Endothelial cell of umbilical vein (primary cell): ENCODE measurements around the gene HIVEP3. TPM values are rescaled to one million over a fixed set of nuclear protein-coding genes. Genes with fewer than 3 reads are reported as not detected.

Experiments used
- BruUV-seq: library from RNA; stranded (reverse); fragments of 400-500 nt; replicated peaks from 2 replicates; lab custom pipeline; 2021; lab: Mats Ljungman, UMichigan
- CTCF ChIA-PET: fragments of 300-600, 350-600 bp; sonication (Branson Sonifier 250); formaldehyde crosslinking; loops from one replicate; lab custom pipeline; 2021; ENCODE audit warnings: antibody characterized with exemption, inconsistent platforms; lab: Charles Lee
- POLR2A ChIA-PET: fragments of 300-600, 350-600 bp; sonication (Branson Sonifier 250); formaldehyde crosslinking; loops from one replicate; lab custom pipeline; 2021; ENCODE audit warnings: antibody characterized with exemption, inconsistent platforms; lab: Charles Lee
- DNase-seq: peaks from one replicate; pipeline ENCODE4 v3.0.0-alpha.2; 2011; ENCODE audit warnings: low read depth, low spot score
- FAIRE-seq: peaks from 2 replicates; lab custom pipeline; 2011; peaks lifted over from hg19 to GRCh38; lab: Jason Lieb, UNC
- H2AFZ ChIP-seq: 2 replicates; pipeline ENCODE4 v1.6.0; 2012; ENCODE audit warnings: low read depth, low read length, control low read depth, inconsistent platforms
- H3K27ac ChIP-seq: 2 replicates; pipeline ENCODE4 v1.5.1; 2011; ENCODE audit warnings: low read depth, mild to moderate bottlenecking, control low read depth, low read length, moderate library complexity; ENCODE audit not compliant: insufficient read depth
- H3K27me3 ChIP-seq, 2 experiments: 2 replicates each; pipeline versions ENCODE4 v1.6.0 to v1.6.1; 2011; ENCODE audit warnings: low read length in 2 of 2, mixed read lengths in 1 of 2; ENCODE audit not compliant: control insufficient read depth in 2 of 2, insufficient read depth in 2 of 2
- H3K36me3 ChIP-seq, 2 experiments: 2 replicates in 1 of 2; 3 replicates in 1 of 2; pipeline ENCODE4 v1.5.1; 2011; ENCODE audit warnings: low read length in 2 of 2, mild to moderate bottlenecking in 1 of 2, moderate library complexity in 1 of 2; ENCODE audit not compliant: control insufficient read depth in 2 of 2, insufficient read depth in 2 of 2; ENCODE audit errors: extremely low read depth in 1 of 2
- H3K4me1 ChIP-seq: 3 replicates; pipeline ENCODE4 v1.5.1; 2011; ENCODE audit warnings: mild to moderate bottlenecking, low read length; ENCODE audit not compliant: control insufficient read depth, insufficient read depth; ENCODE audit errors: extremely low read depth
- H3K4me2 ChIP-seq: 2 replicates; pipeline ENCODE4 v1.6.1; 2011; ENCODE audit warnings: low read length, control low read depth, mixed read lengths; ENCODE audit not compliant: insufficient read depth
- H3K4me3 ChIP-seq, 3 experiments: fragments of 200-600 bp in 1 of 3; sonication (generic), shearing (Covaris generic) in 1 of 3; replicated peaks in 1 of 3; 2 replicates each; pipeline ENCODE4 v1.5.1; 2011 to 2016; ENCODE audit warnings: control low read depth in 3 of 3, low read length in 3 of 3, mild to moderate bottlenecking in 2 of 3, inconsistent platforms in 1 of 3, low read depth in 1 of 3, moderate library complexity in 1 of 3; ENCODE audit not compliant: insufficient read depth in 1 of 3
- H3K79me2 ChIP-seq: 2 replicates; pipeline ENCODE4 v1.6.0; 2012; ENCODE audit warnings: low read length, inconsistent platforms; ENCODE audit not compliant: control insufficient read depth, insufficient read depth
- H3K9ac ChIP-seq: replicated peaks from 2 replicates; pipeline ENCODE3; 2011; ENCODE audit warnings: low read length, control low read depth; ENCODE audit not compliant: insufficient read depth; ENCODE audit errors: extremely low read depth
- H3K9me1 ChIP-seq: replicated peaks from 3 replicates; pipeline ENCODE4 v1.6.0; 2011; ENCODE audit warnings: mild to moderate bottlenecking, low read length; ENCODE audit not compliant: control insufficient read depth, insufficient read depth; ENCODE audit errors: extremely low read depth
- H3K9me3 ChIP-seq: replicated peaks from 2 replicates; pipeline ENCODE4 v1.5.1; 2012; ENCODE audit warnings: low read length, inconsistent platforms; ENCODE audit not compliant: control insufficient read depth, insufficient read depth
- H4K20me1 ChIP-seq: replicated peaks from 2 replicates; pipeline ENCODE3; 2011; ENCODE audit warnings: mild to moderate bottlenecking, low read length; ENCODE audit not compliant: control insufficient read depth, insufficient read depth; ENCODE audit errors: extremely low read depth
- EZH2 ChIP-seq: IDR thresholded peaks from 2 replicates; pipeline ENCODE4 v1.6.1; 2012; ENCODE audit warnings: borderline replicate concordance, low read depth, mild to moderate bottlenecking, moderate library complexity, low read length, inconsistent platforms; ENCODE audit not compliant: severe bottlenecking
- FOS ChIP-seq: IDR thresholded peaks from 2 replicates; pipeline ENCODE4 v1.6.1; 2011; ENCODE audit warnings: mild to moderate bottlenecking, low read length, moderate library complexity, borderline replicate concordance; ENCODE audit not compliant: insufficient read depth
- GATA2 ChIP-seq: IDR thresholded peaks from 2 replicates; pipeline ENCODE4 v1.7.0; 2011; ENCODE audit warnings: low read depth, mild to moderate bottlenecking, moderate library complexity, mixed read lengths, low read length; ENCODE audit not compliant: insufficient read length, insufficient read depth
- JUN ChIP-seq: IDR thresholded peaks from 2 replicates; pipeline ENCODE4 v1.6.1; 2011; ENCODE audit warnings: borderline replicate concordance, low read depth; ENCODE audit not compliant: insufficient read length, insufficient read depth
- MYC ChIP-seq: IDR thresholded peaks from one replicate; pipeline ENCODE4 v1.6.1; 2011; ENCODE audit warnings: mild to moderate bottlenecking, low read depth, low read length
- POLR2A ChIP-seq: IDR thresholded peaks from 2 replicates; pipeline ENCODE4 v1.6.1; 2012; ENCODE audit warnings: low read depth, mild to moderate bottlenecking, control low read depth, low read length
- POLR2AphosphoS5 ChIP-seq: IDR thresholded peaks from 2 replicates; pipeline ENCODE4 v1.6.1; 2012; ENCODE audit warnings: low read depth, mild to moderate bottlenecking, control low read depth, low read length, moderate library complexity; ENCODE audit not compliant: insufficient read depth
- dilution Hi-C: fragments of 300-500 bp; cut with MboI; formaldehyde crosslinking; loops from one replicate; pipeline ENCODE4 v1.15.0; 2019; ENCODE audit warnings: low sequenced_read_pairs; ENCODE audit not compliant: extremely low pct_ligation_motif_present
- intact Hi-C: fragments of 100-400 bp; cut with micrococcal nuclease; formaldehyde crosslinking; loops from one replicate; pipeline ENCODE4 v1.10.0; 2022
- polyA plus RNA-seq, 4 experiments: library from polyadenylated mRNA; depleted of rRNA in 3 of 4; stranded (reverse) in 3 of 4; unstranded in 1 of 4; fragments of >200 nt; gene quantifications; 2 replicates each; pipeline versions ENCODE4 v1.2.1 to v1.2.3, GENCODE V29; 2011 to 2012; ENCODE audit warnings: missing spikeins in 1 of 4
- total RNA-seq: library from RNA; stranded (reverse); gene quantifications from 2 replicates; pipeline ENCODE4 v1.2.3, GENCODE V29; 2021
- TF ChIP-seq, protein P1 (sequence below): IDR thresholded peaks from 2 replicates; pipeline ENCODE4 v1.6.1; 2011; ENCODE audit not compliant: insufficient read depth, insufficient read length
- TF ChIP-seq, protein P2 (sequence below), 2 donors: IDR thresholded peaks; 1 replicate in 1 of 2; 2 replicates in 1 of 2; pipeline ENCODE4 v1.5.1; 2011; ENCODE audit warnings: low read length in 2 of 2, mild to moderate bottlenecking in 2 of 2, moderate library complexity in 2 of 2, control low read depth in 1 of 2, inconsistent platforms in 1 of 2, low read depth in 1 of 2; ENCODE audit not compliant: insufficient read depth in 1 of 2; ENCODE audit errors: extremely low read depth in 1 of 2

The HIVEP3 gene
- total and polyA plus RNA-seq, 2 donors (not counting 3 experiments of a cell fraction or from before 2014, with no cell fraction given), result 3.4 to 4.0 TPM

DNA sequence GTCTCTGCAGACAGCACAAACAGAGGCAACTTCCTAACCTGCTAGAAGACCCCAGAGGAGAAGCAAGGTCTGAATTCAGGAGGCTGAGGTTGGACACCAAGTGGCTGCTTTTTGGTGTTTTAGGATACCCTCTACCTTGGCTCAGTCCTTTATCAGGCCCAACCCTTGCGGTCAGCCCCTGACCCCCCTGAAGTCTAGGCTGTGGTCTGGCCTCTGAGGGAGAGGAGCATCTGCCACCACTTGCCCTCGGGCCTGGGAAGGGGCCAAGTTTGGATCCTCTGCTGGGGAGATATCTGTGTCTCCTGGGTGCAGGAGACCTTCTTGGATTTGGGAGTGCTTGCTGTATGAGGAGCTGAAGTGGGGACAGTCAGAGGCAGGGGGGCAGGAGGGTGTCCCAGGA lies 455.2 kb downstream of the HIVEP3 start:
- Histone ChIP-seq H2AFZ (no peak overlapping the region), H3K4me1 (no peaks in the 10 kb centered on the region), H3K79me2 (no peaks in the 10 kb centered on the region), H4K20me1 (no peaks in the 10 kb centered on the region), H3K9me1 (no peaks in the 10 kb centered on the region), H3K36me3 (no peaks in the 10 kb centered on the region), H3K9me3 (no peaks in the 10 kb centered on the region), H3K4me2 (no peak overlapping the region), H3K4me3 (no peak overlapping the region), H3K9ac (no peak overlapping the region), H3K27ac (no peak overlapping the region), H3K27me3 (peaks cover 0 to 7% of the 10 kb centered on the region in 2 experiments)
- ChIA-PET POLR2A (no interaction called here), CTCF (interaction anchor here (1.3 to 2.0 kb wide), 2 partner anchors 13 to 27 kb away, joined by 3 to 5 read pairs; no protein-coding TSS in a partner anchor)
- dilution Hi-C loops, result no loop called here
- TF ChIP-seq, protein P1, sequence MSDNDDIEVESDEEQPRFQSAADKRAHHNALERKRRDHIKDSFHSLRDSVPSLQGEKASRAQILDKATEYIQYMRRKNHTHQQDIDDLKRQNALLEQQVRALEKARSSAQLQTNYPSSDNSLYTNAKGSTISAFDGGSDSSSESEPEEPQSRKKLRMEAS, result no peak
- TF ChIP-seq, protein P2, sequence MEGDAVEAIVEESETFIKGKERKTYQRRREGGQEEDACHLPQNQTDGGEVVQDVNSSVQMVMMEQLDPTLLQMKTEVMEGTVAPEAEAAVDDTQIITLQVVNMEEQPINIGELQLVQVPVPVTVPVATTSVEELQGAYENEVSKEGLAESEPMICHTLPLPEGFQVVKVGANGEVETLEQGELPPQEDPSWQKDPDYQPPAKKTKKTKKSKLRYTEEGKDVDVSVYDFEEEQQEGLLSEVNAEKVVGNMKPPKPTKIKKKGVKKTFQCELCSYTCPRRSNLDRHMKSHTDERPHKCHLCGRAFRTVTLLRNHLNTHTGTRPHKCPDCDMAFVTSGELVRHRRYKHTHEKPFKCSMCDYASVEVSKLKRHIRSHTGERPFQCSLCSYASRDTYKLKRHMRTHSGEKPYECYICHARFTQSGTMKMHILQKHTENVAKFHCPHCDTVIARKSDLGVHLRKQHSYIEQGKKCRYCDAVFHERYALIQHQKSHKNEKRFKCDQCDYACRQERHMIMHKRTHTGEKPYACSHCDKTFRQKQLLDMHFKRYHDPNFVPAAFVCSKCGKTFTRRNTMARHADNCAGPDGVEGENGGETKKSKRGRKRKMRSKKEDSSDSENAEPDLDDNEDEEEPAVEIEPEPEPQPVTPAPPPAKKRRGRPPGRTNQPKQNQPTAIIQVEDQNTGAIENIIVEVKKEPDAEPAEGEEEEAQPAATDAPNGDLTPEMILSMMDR (IDR thresholded peaks at IDR 0.05; ENCODE audit: extremely low read depth in 1 of 2, insufficient read depth in 1 of 2, low read depth in 1 of 2, low read length in 2 of 2), result no peak
- no peak for TF ChIP-seq POLR2AphosphoS5
- TF ChIP-seq EZH2, result no peak
- TF ChIP-seq MYC, result no peak
- TF ChIP-seq FOS, result no peak
- no peak for TF ChIP-seq JUN
- TF ChIP-seq POLR2A, result no peak
- no peak for TF ChIP-seq GATA2
- BruUV-seq, result no TSS peak
- intact Hi-C loops, result no loop called here
- no peak for FAIRE-seq
- DNase-seq, result no peak
